ENCODE results near the gene YAP1.
"Not testable (repeated sequence)": the region's sequence is repeated elsewhere in the genome, so short reads cannot be mapped to it uniquely, and the experiment has no call there.

YAP1 gene

GRCh38 chr11:102239448-102239847 is 129.2 kb downstream of the YAP1 start:
- DNase-seq (ENCODE audit: low read depth, low spot score) = no peak

DNA sequence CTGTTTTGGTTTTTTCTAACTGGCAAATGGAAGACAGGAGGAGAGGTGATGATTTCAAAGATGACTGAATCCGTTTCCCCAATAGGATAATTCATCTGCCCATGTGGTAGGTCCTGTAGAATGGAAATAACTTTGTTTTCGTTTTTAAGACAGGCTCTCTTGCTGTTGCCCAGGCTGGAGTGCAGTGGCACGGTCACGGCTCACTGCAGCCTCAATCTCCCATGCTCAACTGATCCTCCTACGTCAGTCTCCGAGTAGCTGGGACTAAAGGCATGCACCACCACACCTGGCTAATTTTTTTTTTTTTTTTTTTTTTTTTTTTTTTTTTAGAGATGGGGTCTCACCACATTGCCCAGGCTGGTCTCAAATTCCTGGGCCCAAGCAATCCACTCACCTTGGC is 129.7 kb downstream of the YAP1 start:
- no peak for DNase-seq (ENCODE audit: low read depth, low spot score)

GRCh38 chr11:102240502-102240901 is 130.3 kb downstream of the YAP1 start:
- DNase-seq (ENCODE audit: low read depth, low spot score) = no peak

GRCh38 chr11:102241026-102241425 is 130.8 kb downstream of the YAP1 start:
- no peak for DNase-seq (ENCODE audit: low read depth, low spot score)

GRCh38 chr11:102243399-102243884 is 133.2 kb downstream of the YAP1 start:
- no peak for DNase-seq (ENCODE audit: low read depth, low spot score)

GRCh38 chr11:102244681-102245409 is 134.6 kb downstream of the YAP1 start:
- DNase-seq (ENCODE audit: low read depth, low spot score) = no peak

- DNase-seq (ENCODE audit: low read depth, low spot score) = no peak
Observed at GRCh38 chr11:102251423-102251822, 141.2 kb downstream of the YAP1 start.

GRCh38 chr11:102252339-102252891 is 142.2 kb downstream of the YAP1 start:
- no peak for DNase-seq (ENCODE audit: low read depth, low spot score)

DNA sequence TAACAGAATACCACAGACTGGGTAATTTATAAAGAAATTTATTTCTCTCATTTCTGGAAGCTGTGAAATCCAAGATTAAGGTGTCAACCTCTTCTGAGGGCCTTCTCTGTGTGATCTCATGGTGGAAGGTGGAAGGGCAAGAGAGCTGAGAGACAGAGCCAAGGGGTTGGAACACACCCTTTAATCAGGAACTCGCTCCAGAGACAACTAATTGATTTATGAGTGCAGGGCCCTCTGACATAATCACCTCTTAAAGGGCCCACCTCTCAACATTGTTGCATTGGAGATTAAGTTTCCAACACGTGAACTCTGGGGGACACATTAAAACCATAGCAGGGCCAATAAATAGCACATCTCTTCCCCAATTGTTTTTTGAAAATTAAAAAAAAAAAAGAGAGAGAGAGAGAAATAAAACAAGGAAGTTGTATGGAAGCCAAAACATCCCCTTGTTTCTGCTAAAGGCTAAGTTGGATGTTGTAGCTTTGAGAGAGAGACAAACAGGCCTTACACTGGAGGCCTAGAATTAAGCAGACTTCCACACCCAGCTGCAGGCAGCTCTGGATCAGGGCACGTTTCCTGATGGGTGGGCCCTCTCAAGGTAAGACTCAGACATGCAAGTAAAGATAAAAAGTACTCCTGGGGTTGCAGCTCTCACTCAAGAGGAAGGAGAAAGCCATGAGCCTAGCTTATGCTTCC is 142.9 kb downstream of the YAP1 start:
- DNase-seq (ENCODE audit: low read depth, low spot score) = no peak

DNA sequence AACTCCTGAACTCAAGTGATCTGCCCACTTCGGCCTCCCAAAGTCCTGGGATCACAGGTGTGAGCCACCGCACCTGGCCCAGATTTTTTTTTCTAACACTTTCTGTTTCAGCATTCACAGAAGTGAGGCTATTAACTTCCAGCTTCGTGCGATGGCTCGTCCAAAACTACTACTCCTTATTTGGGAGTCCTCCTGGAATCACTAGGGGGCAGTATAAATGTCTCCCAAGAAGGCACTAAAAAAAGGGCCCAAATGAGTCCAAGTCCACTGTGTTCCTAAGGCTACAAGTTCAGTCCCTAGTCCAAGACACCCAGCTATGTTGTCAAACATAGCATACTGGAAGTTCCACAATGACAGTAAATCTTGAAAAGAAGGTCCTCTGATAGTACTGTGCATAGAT is 143.8 kb downstream of the YAP1 start:
- no peak for DNase-seq (ENCODE audit: low read depth, low spot score)

DNA sequence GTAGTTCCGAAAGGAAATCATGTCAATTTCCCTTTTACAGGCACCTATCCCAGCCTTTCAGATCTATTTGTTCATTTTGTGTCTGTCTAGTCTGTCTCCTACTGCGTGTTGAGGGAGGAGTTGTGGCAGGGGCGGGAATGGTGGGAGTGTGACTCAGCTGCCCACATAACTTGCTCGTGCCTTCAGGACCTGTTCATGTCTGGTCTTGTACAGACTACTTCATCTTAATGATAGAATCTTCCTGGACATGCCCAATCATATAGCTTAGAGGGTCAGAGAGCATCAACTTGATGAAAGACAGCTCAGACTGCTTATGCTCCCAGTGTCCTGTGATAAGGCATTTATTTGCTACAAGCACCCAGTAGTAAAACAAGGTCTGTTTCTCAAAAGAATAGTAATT is 146.0 kb downstream of the YAP1 start:
- DNase-seq (ENCODE audit: low read depth, low spot score) = no peak

DNA sequence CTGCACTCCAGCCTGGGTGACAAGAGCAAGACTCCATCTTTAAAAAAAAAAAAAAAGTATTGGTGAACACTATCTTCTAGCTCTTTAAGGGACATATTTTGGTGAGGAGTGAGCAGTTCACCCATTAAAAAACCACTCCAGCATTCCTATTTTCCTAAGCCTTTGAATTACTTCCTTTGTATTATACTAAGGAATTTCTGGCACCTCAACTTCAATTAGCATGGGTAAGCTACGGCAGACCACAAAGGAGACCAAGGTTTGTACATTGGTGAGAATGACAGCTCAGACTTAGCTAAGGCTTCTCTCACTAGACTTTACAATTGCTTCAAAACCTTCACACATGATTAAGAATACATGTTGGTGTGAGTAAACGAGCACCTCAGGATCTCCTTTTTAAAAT is 150.0 kb downstream of the YAP1 start:
- DNase-seq (ENCODE audit: low read depth, low spot score) = no peak

DNA sequence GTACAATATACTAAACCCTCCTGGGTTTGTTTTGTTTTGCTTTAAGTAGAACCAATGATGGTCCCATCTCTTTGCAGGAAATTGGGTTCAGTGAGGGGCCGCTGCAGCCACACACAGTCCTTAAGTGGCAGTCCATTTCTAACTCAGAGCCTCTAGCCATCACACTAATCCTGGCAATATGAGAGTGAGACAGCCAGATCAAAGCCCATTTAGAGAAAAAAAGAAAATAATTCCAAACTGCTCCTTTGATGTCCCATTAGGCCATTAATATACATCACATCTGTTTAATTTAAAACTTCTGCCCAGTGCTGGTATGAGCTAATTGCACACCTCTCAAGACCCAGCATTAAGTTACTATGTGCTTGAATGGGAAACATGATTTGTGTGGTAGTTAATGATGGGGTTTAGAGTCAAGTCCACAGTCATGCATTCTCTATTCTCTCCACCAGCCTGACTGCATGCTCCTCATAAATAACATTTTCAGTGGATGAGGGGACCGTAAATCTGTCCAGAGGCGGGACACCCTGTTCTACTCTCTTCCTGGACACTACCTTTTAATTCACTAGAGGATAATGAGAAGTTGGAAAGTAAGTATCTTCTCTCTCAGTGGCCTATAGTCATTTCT is 153.2 kb downstream of the YAP1 start:
- no peak for DNase-seq (ENCODE audit: low read depth, low spot score)

DNA sequence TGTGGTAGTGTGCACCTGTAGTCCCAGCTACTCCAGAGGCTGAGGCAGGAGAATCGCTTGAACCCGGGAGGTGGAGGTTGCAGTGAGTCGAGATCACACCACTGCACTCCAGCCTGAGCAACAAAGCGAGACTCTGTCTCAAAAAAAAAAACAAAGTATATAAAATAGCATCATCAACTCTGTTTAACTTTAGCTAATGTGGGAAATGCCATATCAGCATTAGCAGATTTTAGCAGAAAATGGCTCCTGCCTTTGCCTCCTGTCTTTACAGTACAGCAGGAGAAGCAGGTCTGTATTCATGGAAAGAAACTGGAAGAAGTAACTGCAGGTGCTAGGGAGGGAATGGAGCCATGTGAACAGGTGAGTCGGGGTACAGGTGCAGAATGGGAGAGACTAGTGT is 154.5 kb downstream of the YAP1 start:
- DNase-seq (ENCODE audit: low read depth, low spot score) = not testable (repeated sequence)

DNA sequence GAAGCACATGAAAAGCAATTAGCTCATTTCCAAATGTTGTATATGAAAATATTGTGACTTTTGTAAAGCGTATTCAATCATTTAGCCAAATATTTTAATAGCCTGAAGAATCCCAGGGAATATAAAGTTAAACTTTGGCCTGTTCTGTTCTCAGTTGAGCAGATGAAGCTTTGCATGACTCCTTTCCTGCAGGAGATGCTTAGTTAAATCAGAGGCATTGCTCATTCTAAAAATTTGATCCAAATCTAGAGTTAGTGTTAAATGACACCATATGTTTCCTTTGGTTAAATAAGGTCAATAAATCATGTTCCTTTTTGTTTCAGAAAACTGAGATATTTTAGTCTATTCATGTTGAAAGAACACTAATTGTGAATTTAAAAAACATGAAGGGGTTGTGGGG is 155.9 kb downstream of the YAP1 start:
- DNase-seq (ENCODE audit: low read depth, low spot score) = no peak

DNA sequence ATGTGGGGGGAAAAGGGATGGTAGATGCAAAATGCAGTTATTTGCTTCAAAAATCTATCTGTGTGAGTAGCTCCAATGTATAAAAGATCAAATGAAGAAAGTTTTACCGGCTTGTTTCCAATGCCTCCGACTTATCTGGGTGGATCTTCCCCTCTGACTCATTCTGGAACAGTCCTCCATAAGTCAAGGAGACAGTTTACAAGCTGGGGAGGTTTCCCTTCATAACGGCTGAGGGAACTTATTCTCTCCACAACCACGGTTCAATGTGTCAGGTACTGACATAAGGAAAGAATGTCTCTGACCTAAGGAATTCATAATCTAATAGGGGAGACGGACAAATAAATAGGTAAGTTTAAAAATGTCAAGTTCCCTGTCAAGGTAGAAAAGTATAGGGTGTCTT is 157.4 kb downstream of the YAP1 start:
- no peak for DNase-seq (ENCODE audit: low read depth, low spot score)

DNA sequence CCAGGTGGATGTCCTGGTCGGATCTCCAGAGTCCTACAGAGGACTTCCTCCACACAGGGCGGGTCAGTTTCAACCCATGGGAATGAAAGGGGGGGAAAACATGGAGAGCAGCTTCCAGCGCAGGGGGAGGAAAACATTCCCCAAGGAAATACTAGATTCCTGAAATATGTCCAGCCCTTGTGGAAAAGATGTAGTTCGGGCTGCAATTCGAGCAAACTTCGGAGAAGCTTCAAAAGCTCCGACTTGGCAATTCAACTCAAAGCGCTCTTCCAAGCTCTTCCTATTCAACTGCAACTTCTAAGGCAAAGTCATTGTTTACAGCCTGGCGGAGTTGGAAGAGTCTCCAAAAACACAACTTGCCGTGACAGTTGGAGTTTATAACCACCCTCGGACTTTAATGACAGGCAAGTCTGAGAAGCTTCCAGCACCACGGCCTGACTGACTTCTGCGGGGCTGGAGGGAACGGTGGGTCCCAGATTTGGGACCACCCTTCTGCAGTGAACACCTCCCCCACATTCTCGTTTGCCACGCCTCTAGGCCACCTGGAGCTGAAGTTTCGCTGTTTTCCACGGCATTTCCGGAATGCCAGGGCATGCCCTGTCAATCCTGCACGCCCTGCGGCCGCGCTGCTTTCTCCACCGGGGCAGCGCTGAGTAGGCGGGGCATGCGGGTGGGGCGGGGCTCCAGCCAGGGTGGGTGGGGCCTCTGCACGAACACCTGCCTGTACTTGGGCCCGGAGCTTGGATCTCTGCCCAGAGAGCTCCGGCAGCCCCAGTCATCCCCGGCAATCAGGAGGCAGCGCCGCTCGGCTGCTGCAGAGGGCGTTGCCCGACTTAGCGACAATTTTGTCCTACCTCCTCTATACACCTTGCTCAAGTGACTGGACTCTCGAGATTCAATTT is 158.1 kb downstream of the YAP1 start:
- no peak for DNase-seq (ENCODE audit: low read depth, low spot score)

GRCh38 chr11:102268985-102269470 is 158.8 kb downstream of the YAP1 start:
- no peak for DNase-seq (ENCODE audit: low read depth, low spot score)

DNA sequence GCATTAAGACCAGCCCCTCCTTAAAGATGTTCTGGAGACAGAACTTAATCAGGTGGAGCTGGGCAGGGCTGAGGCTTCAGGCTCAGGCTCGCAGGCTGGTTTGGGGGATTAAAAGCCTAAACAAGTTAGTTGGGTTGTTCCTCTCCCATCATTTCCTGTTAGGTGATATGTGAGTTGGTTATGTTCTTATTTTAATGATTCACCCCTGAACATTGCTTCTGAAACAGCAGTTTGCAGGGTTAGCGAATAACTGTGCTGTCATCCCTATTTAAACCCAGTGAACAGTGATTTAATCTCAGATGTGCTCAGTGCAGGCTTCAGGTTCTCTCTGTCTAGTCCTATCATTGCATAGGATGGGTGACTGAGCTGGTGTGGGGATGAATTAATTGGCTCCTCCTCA is 159.7 kb downstream of the YAP1 start:
- no peak for DNase-seq (ENCODE audit: low read depth, low spot score)

- no peak for DNase-seq (ENCODE audit: low read depth, low spot score)
Observed at GRCh38 chr11:102272047-102272824, 162.0 kb downstream of the YAP1 start.

All from iPS DF 19.7 (cell line).